Glutamatergic neuron (in vitro differentiated cells): ENCODE measurements around the gene RDH13. TPM values are rescaled to one million over a fixed set of nuclear protein-coding genes. Genes with fewer than 3 reads are reported as not detected.

Source experiments
- DNase-seq: peaks from one replicate; pipeline ENCODE4 v3.0.0; 2022
- H3K27ac Mint-ChIP-seq: one replicate; pipeline ENCODE4 v1.8.0; 2020; ENCODE audit warnings: mild to moderate bottlenecking, mixed read lengths, inconsistent platforms; ENCODE audit not compliant: unreplicated experiment
- H3K27me3 Mint-ChIP-seq: one replicate; pipeline ENCODE4 v1.8.0; 2020; ENCODE audit warnings: mild to moderate bottlenecking, moderate library complexity, mixed read lengths, inconsistent platforms; ENCODE audit not compliant: unreplicated experiment
- H3K36me3 Mint-ChIP-seq: one replicate; pipeline ENCODE4 v1.8.0; 2020; ENCODE audit warnings: mild to moderate bottlenecking, mixed read lengths, inconsistent platforms; ENCODE audit not compliant: unreplicated experiment
- H3K4me1 Mint-ChIP-seq: one replicate; pipeline ENCODE4 v1.8.0; 2020; ENCODE audit warnings: mild to moderate bottlenecking, low read depth, mixed read lengths, inconsistent platforms; ENCODE audit not compliant: unreplicated experiment
- H3K4me3 Mint-ChIP-seq: one replicate; pipeline ENCODE4 v1.8.0; 2020; ENCODE audit warnings: mild to moderate bottlenecking, mixed read lengths, inconsistent platforms; ENCODE audit not compliant: unreplicated experiment
- H3K9me3 Mint-ChIP-seq: one replicate; pipeline ENCODE4 v1.8.0; 2020; ENCODE audit warnings: mild to moderate bottlenecking, moderate library complexity, mixed read lengths, inconsistent platforms; ENCODE audit not compliant: unreplicated experiment
- CTCF ChIP-seq: fragments of 200-600 bp; sonication (generic); IDR thresholded peaks from one replicate; pipeline ENCODE4 v1.5.0; 2021; ENCODE audit not compliant: partially characterized antibody, unreplicated experiment
- total RNA-seq: library from RNA; stranded (reverse); fragmentation: NEBNext Ultra II Directional; extraction: Animal tissue kit (Norgen Biotek cat#: 25700); gene quantifications from one replicate; pipeline ENCODE4 v1.2.1, GENCODE V29; 2021; ENCODE audit not compliant: unreplicated experiment

The RDH13 gene
- total RNA-seq, 1 donor from 2014 or later, result 17.9 TPM

GRCh38 chr19:55090564-55090963 lies 27.6 kb upstream of the RDH13 start:
- peaks cover 27% of the 10 kb centered on the region for H3K4me1 Mint-ChIP-seq
- no peak for TF ChIP-seq CTCF
- peaks cover 27% of the 10 kb centered on the region for H3K9me3 Mint-ChIP-seq
- H3K4me3 Mint-ChIP-seq, result peak overlapping the region; percentile 76
- H3K27ac Mint-ChIP-seq, result peak overlapping the region; percentile 33
- H3K27me3 Mint-ChIP-seq, result peaks cover 32% of the 10 kb centered on the region
- H3K36me3 Mint-ChIP-seq, result no peaks in the 10 kb centered on the region
- no peak for DNase-seq

GRCh38 chr19:55089342-55089944 lies 26.5 kb upstream of the RDH13 start:
- peak overlapping the region; percentile 45 for H3K27ac Mint-ChIP-seq
- peaks cover 24% of the 10 kb centered on the region for H3K4me1 Mint-ChIP-seq
- TF ChIP-seq CTCF, result no peak
- H3K36me3 Mint-ChIP-seq, result no peaks in the 10 kb centered on the region
- DNase-seq, result no peak
- peaks cover 27% of the 10 kb centered on the region for H3K9me3 Mint-ChIP-seq
- H3K4me3 Mint-ChIP-seq, result peak overlapping the region; percentile 76
- H3K27me3 Mint-ChIP-seq, result peaks cover 36% of the 10 kb centered on the region

- Mint-ChIP-seq H3K4me1 (peaks cover 24% of the 10 kb centered on the region), H3K27me3 (peaks cover 36% of the 10 kb centered on the region), H3K36me3 (no peaks in the 10 kb centered on the region), H3K4me3 (peak overlapping the region; percentile 100), H3K27ac (peak overlapping the region; percentile 100), H3K9me3 (peaks cover 29% of the 10 kb centered on the region)
- TF ChIP-seq CTCF, result peak; percentile 96
- peak; percentile 96 for DNase-seq
These were observed 25.8 kb upstream of the RDH13 start for GRCh38 chr19:55088543-55089341.

- Mint-ChIP-seq H3K36me3 (peaks cover under 1% of the 10 kb centered on the region), H3K4me1 (peaks cover 24% of the 10 kb centered on the region), H3K9me3 (peaks cover 29% of the 10 kb centered on the region), H3K27ac (peak overlapping the region; percentile 100), H3K27me3 (peaks cover 36% of the 10 kb centered on the region), H3K4me3 (peak overlapping the region; percentile 100)
- no peak for TF ChIP-seq CTCF
- peak; percentile 37 for DNase-seq
These were observed 25.1 kb upstream of the RDH13 start for GRCh38 chr19:55088021-55088451.

- Mint-ChIP-seq H3K4me1 (peaks cover 24% of the 10 kb centered on the region), H3K4me3 (peak overlapping the region; percentile 100), H3K36me3 (peaks cover 6% of the 10 kb centered on the region), H3K27me3 (peaks cover 37% of the 10 kb centered on the region), H3K27ac (peak overlapping the region; percentile 100), H3K9me3 (peaks cover 31% of the 10 kb centered on the region)
- no peak for TF ChIP-seq CTCF
- peak; percentile 75 for DNase-seq
These were observed 24.6 kb upstream of the RDH13 start for GRCh38 chr19:55087542-55087901.
